Fibroblast of upper back skin (primary cell): ENCODE data around the gene RCC1.
"Not testable (repeated sequence)": the region's sequence is repeated elsewhere in the genome, so short reads cannot be mapped to it uniquely, and the experiment has no call there.

Source experiments
- DNase-seq: peaks from one replicate; pipeline ENCODE4 v3.0.0-alpha.2; 2013

Gene RCC1, protein sequence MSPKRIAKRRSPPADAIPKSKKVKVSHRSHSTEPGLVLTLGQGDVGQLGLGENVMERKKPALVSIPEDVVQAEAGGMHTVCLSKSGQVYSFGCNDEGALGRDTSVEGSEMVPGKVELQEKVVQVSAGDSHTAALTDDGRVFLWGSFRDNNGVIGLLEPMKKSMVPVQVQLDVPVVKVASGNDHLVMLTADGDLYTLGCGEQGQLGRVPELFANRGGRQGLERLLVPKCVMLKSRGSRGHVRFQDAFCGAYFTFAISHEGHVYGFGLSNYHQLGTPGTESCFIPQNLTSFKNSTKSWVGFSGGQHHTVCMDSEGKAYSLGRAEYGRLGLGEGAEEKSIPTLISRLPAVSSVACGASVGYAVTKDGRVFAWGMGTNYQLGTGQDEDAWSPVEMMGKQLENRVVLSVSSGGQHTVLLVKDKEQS

DNA sequence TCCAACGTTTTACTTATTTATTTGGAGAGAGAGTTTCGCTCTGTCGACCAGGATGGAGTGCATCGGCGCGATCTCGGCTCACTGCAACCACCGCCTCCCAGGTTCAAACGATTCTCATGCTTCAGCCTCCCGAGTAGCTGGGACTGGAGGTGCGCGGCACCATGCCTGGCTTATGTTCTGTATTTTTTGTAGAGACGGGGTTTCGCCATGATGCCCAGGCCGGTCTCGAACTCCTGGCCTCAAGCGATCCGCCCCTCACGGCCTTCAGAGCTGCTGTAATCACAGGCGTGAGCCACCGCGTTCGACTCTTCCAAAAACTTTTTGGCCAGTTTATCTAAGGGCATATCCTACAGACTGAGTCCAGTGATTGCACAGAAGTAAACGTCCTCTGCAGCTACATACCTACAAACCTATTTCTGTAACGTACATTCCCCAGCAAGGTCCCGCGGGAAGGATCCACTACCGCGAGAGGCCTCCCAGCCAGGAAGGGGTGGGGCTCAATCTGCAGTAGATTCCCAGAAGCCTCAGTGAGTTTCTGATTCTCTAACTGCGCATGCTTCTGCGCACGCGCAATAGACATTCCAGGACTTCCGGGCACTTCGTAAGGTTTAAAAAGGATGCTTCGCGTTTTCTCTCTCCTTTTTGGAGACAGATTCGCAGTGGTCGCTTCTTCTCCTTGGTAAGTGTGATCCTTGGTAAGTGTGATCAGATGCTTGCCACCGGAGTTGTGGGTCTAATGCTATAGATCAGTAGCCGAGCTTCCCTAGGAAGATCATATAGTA is at the start of gene RCC1:
Gene RCC1, plus strand, starts transcription at position 638 of the 782 bp plus-strand sequence. CDS start 23,824 bp downstream, outside the sequence.
- DNase-seq, result peak; percentile 100

DNA sequence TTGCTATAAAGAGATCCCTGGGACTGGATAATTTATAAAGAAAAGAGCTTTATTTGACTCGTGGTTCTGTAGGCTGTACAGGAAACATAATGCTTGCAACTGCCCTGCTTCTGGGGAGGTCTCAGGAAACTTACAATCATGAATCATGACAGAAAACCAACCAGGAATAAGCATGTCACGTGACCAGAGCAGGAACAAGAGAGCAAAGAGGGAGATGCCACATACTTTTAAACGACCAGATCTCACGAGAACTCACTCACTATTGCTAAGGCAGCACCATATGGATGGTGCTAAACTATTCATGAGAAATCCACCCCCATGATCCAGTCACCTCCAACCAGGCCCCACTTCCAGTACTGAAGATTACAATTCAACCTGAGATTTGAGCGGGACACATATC is 49.8 kb upstream of the RCC1 start:
- DNase-seq, result peak; percentile 86

DNA sequence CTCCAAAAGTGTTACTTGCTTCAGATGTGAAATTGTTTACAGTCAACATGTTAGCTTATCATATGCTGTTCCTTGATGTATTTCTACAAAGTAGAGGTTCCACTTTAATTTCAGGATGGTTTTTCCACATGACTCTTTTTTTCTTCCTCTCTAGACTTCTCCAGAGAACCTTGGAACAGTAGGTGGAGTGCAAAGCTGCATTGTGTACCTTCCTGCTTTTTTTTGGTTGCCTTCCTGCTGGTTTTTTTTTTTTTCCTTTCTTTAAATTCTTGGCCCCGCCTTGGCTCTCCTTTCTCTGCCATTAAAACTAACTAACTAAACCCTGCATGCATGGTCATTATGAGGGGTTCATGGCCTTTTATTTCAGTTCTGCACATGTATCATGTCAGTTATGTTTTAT is 48.2 kb upstream of the RCC1 start:
- no peak for DNase-seq

DNA sequence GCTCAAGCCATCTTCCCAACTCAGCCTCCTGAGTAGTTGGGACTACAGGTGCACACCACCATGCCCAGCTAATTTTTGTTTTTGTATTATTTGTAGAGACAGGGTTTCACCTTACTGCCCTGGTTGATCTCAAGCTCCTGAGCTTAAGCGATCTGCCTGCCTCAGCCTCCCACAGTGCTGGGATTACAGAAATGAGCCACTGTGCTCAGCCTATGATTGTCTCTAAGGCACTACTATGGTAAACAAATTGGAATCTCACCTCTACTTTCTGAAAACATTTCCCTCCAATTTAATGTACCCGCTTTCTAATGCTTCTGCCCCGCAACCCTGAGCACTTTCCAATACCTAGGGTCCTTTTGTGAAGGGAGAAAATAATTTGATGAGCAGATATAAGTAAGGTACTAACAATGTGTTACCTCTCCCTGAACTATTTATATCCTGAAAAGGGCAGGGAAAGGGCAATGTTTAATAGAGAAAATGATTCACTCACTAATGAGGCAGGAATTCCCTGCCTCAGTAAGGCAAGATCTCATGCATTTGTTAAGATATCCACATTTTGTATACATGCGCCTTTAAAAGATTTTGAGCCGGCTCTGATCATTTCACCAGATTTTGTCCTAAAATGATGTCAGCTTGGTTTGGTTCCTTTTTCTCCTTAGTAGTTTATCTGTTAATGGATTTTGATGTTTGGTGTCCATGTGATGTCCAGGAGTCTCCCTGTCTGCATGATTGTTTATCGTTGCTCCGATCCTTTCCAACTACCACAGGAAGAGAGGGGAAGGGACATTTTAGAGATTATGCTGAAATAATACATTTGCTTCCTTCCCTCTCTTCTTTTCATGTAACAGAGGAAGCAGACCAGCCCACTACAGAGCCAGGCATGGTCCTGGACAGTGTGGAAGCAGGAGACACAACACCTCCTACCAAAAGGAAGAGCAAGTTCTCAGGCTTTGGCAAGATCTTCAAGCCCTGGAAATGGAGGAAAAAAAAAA is 47.3 kb upstream of the RCC1 start:
- DNase-seq, result no peak

DNA sequence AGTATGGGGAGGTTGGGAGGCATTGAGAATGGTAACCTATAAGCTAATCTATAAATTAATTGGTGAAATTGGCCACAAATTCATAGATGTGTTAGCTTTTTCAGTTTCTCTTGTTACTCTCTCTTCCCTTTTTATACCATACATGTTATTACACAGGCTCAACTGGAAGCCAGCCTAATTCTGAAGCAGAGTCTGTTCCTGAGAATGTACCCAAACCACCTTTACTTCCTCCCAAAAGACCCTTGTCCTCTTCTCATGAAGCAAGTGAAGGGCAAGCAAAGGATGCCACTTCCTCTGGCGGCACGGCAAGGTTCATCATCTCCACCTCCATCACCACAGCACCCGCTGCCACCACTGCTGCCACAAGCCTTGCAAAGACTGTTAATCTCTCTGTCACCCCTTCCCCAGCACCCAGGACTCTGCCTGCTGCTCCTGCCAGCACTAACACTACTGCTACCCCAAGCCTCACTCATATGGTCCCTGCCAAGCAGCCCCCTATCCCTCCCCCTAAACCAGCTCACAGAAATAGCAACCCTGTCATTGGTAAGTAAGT is 39.5 kb upstream of the RCC1 start:
- DNase-seq, result no peak

DNA sequence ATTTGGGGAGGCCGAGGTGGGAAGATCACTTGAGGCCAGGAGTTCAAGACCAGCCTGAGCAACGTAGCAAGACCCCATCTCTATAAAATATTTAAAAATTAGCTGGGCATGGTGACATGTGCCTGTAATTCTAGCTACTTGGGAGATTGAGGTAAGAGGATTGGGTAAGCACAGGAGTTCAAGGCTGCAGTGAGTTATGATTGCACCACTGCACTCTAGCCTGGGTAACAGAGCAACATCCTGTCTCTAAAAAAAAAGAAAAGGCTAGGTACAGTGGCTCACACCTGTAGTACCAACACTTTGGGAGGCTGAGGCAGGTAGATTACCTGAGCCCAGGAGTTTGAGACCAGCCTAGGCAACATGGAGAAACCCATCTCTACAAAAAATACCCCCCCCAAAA is 35.7 kb upstream of the RCC1 start:
- DNase-seq, result no peak

DNA sequence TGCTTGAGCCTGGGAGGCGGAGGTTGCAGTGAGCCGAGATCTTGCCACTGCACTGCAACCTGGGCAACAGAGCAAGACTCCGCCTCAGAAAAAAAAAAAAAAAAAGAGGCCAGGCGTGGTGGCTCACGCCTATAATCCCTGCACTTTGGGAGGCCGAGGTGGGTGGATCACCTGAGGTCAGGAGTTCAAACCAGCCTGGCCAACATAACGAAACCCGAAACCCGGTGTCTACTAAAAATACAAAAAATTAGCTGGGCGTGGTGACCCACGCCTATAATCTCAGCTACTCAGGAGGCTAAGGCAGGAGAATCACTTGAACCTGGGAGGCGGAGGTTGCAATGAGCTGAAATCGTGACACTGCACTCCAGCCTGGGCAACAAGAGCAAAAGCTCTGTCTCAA is 26.3 kb upstream of the RCC1 start:
- DNase-seq, result not testable (repeated sequence)

DNA sequence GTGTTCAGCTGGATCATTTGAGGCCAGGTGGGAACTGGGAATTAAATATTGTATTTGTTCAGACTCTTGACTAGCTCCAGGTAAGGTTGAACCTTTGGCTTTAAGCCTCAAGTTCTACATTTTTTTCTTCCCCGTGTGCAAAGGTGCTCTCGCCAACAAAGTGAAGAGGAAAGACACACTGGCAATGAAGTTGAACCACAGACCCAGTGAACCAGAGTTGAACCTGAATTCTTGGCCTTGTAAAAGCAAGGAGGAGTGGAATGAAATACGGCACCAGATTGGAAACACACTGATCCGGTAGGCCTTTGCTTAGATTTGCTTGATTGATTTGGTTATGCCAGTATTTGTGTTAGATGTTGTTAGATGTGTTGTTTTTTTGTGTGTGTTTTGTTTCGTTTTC is 25.5 kb upstream of the RCC1 start:
- DNase-seq, result no peak

DNA sequence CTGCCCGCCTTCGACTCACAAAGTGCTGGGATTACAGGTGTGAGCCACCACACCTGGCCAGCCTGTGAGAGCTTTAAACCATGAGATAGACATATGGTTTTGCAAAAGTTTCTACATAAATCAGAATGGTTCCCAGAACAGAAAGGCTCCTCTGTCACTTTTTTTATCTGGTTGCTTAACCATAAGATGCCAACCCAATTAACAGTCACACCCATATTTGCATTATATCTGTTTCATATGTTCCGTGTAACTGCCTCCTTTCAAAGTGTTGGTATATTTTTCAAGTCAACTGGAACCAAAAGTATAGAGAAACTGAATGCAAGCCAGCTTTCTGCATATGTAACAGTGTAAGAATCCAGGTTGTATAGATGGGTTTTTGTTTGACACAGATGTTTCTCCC is 23.7 kb upstream of the RCC1 start:
- DNase-seq, result no peak

DNA sequence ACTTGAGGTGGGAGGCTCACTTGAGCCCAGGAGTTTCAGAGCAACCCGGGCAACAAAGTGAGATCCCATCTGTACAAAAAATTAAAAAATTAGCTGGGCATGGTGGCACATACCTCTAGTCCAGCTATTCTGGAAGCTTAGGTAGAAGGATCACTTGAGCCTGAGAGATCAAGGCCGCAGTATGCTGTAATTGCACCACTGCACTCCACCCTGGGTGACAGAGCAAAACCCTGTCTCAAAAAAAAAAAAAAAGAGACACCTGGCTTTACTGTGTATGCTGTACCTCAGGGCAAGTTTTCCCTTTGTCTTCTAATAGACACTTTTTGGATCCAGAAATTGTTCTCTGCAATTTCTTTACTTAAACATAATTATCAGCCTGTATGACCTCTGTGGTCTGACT is 23.1 kb upstream of the RCC1 start:
- DNase-seq, result no peak

DNA sequence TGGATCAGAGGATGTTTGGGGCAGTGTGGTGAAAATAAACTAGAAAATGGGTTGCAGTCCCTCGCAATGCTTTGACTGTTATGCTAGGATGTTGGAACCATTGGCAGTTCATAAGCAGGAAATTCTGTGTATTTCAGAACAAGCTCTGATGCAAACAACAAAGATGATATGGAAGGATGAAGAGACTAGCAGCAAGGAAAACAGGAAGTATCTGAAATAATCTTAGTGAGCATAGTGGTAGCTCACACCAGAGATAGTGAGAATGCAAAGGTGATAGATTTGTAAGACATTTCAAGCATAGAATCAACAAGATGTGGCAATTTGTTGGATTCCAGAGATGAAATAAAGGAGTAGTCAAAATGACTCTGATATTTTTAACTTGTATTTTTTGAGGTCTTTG is 11.1 kb upstream of the RCC1 start:
- DNase-seq, result no peak

DNA sequence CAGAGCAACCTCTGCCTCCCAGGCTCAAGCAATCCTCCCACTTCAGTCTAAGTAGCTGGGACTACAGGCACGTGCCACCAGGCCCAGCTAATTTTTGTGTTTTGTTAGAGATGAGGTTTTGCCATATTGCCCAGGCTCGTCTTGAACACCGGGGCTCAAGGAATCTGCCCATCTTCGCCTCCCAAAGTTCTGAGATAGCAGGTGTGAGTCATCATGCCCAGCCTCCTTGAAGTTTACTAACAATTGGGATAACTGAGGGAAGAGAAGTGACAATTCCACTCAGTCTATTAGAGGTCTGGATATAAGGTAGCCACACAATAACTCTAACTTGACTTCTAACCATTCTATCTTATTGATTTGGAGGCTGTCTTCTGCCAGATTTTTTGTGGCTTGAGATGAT is 6.3 kb upstream of the RCC1 start:
- DNase-seq, result no peak

DNA sequence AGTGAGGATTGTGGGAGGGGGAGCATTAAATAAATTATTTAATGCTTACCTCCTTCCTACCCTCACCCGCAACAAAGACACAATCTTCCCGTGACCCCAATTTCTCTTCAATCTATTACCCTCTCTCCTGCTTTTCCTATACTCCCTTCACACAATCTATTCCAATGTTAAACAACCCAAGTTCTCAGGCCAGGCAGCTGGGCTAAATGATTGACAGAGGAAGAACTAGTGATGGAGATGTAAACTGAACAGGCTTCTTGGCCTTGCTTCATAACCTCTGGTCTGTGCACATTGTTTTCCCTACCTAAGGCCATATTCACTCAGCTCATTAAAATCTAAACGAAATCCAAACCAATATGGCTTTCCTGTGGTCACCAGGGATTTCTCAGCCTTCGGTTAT is 3.9 kb upstream of the RCC1 start:
- DNase-seq, result no peak

DNA sequence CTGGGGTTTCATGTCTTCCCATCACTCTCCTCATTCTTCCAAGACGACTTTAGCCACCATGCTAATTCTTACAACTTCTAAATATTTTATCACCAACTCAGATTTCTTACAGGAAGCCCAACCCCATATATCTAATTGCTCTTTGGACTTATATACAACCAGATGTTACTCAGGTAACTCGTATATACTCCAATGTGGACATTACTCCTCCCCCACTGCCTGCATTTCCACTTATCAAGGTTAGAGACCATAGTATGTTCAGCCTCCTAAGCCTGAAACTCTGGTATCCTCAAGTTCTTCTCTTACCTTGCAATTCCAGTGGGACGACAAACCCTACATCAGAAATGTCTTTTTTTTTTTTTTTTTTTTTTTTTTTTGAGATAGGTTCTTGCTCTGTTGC is 2.7 kb upstream of the RCC1 start:
- DNase-seq, result no peak

DNA sequence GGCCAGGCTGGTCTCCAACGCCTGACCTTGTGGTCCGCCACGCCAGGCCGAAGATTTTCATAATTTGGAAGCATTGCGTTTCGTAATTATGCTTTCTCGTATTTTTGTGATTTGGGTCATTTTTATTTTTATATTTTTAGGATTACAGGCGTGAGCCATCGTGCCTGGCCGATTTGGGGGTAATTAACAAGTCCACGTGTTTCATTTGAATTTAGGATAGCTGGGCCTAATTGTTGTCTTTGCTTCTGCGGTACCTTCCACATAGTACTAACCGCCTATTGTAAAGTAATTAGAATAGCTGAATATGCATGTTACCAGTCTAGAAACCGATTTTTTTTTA is 1.0 kb downstream of the RCC1 start:
- no peak for DNase-seq

DNA sequence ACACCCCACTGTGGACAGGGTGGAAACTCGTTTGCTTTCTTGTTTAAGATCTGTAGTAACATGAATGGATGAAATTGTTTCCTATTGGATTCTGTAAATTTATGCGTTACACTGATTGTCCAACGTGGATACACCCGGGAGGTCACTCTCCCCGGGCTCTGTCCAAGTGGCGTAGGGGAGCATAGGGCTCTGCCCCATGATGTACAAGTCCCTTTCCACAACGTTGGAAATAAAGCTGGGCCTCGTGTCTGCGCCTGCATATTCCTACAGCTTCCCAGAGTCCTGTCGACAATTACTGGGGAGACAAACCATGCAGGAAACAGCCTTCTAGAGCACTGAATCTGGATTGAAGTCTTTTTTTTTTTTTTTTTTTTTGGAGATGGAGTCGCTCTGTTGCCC is 1.4 kb downstream of the RCC1 start:
- DNase-seq, result peak; percentile 23

DNA sequence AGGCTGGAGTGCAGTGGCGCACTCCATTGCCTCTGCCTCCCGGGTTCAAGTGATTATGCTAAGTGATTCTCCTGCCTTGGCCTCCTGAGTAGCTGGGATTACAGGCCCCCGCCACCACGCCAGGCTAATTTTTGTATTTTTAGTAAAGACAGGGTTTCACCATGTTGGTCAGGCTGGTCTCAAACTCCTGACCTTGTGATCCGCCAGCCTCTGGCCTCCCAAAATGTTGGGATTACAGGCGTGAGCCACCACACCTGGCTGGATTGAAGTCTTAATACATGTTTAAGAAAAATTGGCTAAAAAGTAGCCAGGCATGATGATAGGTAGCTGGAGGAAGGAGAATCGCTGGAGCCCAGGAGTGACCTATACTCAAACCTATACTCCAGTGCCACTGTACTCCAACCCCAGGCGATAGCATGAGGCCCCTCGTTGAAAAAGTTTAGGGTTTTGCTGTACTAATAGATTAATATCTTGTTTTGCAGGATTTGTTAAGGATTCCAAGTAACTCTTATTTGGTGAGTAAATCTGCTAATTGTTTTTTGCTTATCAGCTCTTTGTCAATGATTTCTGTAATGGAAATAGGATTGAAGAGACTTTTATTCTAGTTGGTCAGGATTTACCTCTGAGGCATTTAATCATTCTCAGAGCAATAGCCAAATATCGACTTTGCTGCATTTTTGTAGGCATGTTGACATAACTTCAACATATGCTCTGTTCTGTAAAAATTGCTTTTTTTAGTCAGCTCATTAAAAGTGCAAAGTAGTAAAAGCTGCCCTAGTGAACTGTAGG is 2.0 kb downstream of the RCC1 start:
- peak; percentile 17 for DNase-seq

DNA sequence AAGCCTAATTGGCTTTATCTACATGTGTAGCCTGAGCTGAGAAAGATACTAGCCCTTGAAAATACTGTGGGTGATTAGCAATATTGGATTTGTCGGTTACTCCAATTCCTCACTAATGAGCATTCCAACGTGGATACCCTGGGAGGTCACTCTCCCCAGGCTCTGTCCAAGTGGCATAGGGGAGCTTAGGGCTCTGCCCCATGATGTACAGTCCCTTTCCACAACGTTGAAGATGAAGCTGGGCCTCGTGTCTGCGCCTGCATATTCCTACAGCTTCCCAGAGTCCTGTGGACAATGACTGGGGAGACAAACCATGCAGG is 2.6 kb downstream of the RCC1 start:
- peak; percentile 45 for DNase-seq

DNA sequence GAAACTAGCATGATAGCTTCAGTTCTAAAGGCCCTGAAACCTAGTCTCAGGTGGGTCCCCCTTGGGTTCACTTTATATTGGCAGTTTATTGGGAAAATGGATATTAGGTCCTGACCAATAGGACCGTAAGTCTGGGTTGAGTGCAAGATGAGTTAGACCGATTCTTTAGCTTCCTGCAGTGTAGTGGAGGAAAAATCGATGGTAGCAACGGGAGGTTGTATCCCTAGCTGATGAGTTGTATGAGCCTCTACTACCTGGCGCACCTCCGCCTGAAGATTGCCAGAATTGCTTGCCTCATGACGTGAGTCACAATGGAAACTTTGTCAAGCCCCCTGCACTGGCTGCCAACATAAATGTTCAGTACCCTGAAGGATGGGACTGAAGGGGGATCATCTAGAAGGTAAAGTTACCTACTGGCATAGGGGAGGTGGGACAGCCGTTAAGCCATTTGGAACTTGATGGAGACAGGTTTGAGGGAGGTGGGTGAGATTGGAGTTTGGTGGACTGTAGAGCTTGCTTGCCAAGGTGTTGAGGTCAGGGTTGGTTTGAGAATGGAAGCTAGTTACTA is 3.9 kb downstream of the RCC1 start:
- DNase-seq, result peak; percentile 45

DNA sequence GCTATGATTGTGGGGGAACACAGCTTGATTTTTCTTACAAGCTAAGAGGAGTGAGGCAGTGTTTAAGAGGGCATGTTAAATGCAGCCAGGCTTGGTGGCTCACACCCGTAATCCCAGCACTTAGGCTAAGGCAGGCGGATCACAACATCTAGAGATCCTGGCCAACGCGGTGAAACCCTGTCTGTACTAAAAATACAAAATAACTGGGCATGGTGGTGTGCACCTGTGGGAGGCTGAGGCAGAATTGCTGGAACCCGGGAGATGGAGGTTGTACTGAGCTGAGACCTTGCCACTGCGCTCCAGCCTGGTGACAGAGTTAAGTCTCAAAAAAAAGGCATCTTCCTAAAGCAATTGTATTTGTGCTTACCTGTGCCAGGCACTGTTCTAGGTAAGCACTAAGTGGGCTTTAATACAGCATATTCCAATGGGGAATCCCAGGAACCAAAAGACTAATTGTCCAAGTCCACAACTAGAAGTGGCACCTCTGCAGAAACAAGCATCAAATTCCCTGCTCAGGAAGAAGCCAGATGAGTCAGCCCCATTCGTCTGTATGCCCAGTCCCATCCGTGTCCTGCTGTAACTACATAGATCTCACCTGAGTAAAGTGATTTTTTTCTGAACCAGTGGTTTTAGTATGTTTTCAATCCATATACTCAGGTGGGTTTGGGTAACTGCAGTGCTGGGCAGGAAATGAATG is 4.6 kb downstream of the RCC1 start:
- peak; percentile 68 for DNase-seq

DNA sequence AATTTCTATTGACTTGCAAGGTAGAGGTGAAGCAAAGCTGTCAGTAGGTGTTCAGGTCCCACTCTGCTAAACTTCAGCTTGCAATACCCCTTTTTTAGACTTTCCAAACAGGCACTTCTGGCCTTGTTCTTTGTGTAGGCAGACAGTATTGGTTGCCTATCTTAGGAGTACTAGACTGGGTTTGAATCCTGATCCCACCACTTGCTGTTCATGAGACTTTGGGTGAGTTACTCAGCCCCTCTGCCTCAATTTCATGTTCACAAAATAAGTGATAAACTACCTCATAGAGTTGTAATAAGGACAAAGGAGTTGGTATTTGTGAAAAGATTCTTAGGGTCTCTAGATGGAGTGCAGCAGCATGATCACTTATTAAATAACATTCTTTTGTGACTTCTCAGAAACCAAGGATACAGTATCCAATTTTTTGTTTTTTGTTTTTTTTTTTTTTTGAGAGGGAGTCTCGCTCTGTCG is 5.2 kb downstream of the RCC1 start:
- DNase-seq, result peak; percentile 61
